ENCODE measurements around the gene CELF5.

GRCh38 chr19:3239367-3239766 is 14.9 kb downstream of the CELF5 start:
- TF ChIP-seq CTCF (conservative IDR thresholded peaks at IDR 0.05): no peak
- no peak for TF ChIP-seq ZFX (IDR thresholded peaks at IDR 0.05)
